HepG2 (cell line): ENCODE results near the gene ENGASE. TPM values are rescaled to one million over a fixed set of nuclear protein-coding genes. Genes with fewer than 3 reads are reported as not detected.

Experiments used
- ATAC-seq: fragments of 200-7000 bp; cut with Tn5 transposase; 3 replicates; pipeline ENCODE4 v1.9.1; 2020; ENCODE audit warnings: mild to moderate bottlenecking, moderate library complexity
- BruUV-seq: library from RNA; stranded (reverse); fragments of 400-500 nt; replicated peaks from 2 replicates; lab custom pipeline; 2021; lab: Mats Ljungman, UMichigan
- CTCF ChIA-PET: fragments of 300-600 bp; formaldehyde crosslinking; extraction: SDS; loops from one replicate; lab custom pipeline; 2021; ENCODE audit warnings: low total read pairs, inconsistent platforms, low intra/inter-chr PET ratio; lab: Yijun Ruan, JAX
- POLR2A ChIA-PET: fragments of 350-600 bp; sonication (Branson Sonifier 250); formaldehyde crosslinking; loops from one replicate; lab custom pipeline; 2020; ENCODE audit warnings: antibody characterized with exemption, inconsistent platforms; lab: Yijun Ruan, JAX
- DNase-seq: peaks from one replicate; pipeline ENCODE4 v3.0.0-alpha.2; 2015; ENCODE audit warnings: low spot score
- FAIRE-seq: peaks from 3 replicates; lab custom pipeline; 2011; peaks lifted over from hg19 to GRCh38; lab: Jason Lieb, UNC
- H2AFZ ChIP-seq: one replicate; pipeline ENCODE4 v1.6.1; 2011; ENCODE audit warnings: low read length, inconsistent platforms
- H3K27ac ChIP-seq: fragments of 300-600 bp; 3 replicates; pipeline ENCODE4 v1.8.0; 2011; ENCODE audit warnings: mixed run types, mild to moderate bottlenecking, mixed read lengths, low read length, inconsistent platforms; ENCODE audit not compliant: insufficient read depth; ENCODE audit errors: extremely low read length
- H3K27me3 ChIP-seq, 2 experiments: fragments of 200-600 bp in 1 of 2; 2 replicates in 1 of 2; 3 replicates in 1 of 2; pipeline versions ENCODE4 v1.6.0 to v1.8.0; 2011; ENCODE audit warnings: low read length in 2 of 2, mild to moderate bottlenecking in 2 of 2, moderate library complexity in 2 of 2, inconsistent platforms in 1 of 2; ENCODE audit not compliant: insufficient read depth in 2 of 2, control insufficient read depth in 1 of 2
- H3K36me3 ChIP-seq, 2 experiments: fragments of 200-600 bp in 1 of 2; replicated peaks in 1 of 2; 2 replicates in 1 of 2; 3 replicates in 1 of 2; pipeline versions ENCODE4 v1.5.1 to v1.8.0; 2011; ENCODE audit warnings: low read length in 2 of 2, inconsistent platforms in 1 of 2; ENCODE audit not compliant: insufficient read depth in 2 of 2, control insufficient read depth in 1 of 2
- H3K4me1 ChIP-seq: 2 replicates; pipeline ENCODE4 v1.5.1; 2012; ENCODE audit warnings: low read length, inconsistent platforms; ENCODE audit not compliant: insufficient read depth
- H3K4me2 ChIP-seq: 2 replicates; pipeline ENCODE4 v1.6.0; 2011; ENCODE audit warnings: low read depth, low read length, inconsistent platforms
- H3K4me3 ChIP-seq, 3 experiments: fragments of 200-600 bp in 1 of 3; sonication (generic), shearing (Covaris generic) in 1 of 3; replicated peaks in 1 of 3; 2 replicates each; pipeline ENCODE4 v1.5.1; 2011 to 2016; ENCODE audit warnings: low read length in 3 of 3, inconsistent platforms in 2 of 3, low read depth in 2 of 3, mild to moderate bottlenecking in 2 of 3, control low read depth in 1 of 3, mixed read lengths in 1 of 3; ENCODE audit not compliant: insufficient read depth in 1 of 3
- H3K79me2 ChIP-seq: one replicate; pipeline ENCODE4 v1.6.1; 2011; ENCODE audit warnings: low read length, inconsistent platforms; ENCODE audit not compliant: insufficient read depth
- H3K9ac ChIP-seq: 2 replicates; pipeline ENCODE4 v1.6.0; 2011; ENCODE audit warnings: mild to moderate bottlenecking, low read depth, low read length, inconsistent platforms; ENCODE audit not compliant: insufficient read depth
- H3K9me3 ChIP-seq: 2 replicates; pipeline ENCODE4 v1.5.1; 2012; ENCODE audit warnings: mild to moderate bottlenecking, low read length
- H4K20me1 ChIP-seq: 2 replicates; pipeline ENCODE4 v1.6.0; 2011; ENCODE audit warnings: inconsistent platforms, mild to moderate bottlenecking, low read length, moderate library complexity; ENCODE audit not compliant: insufficient read depth
- FLYWCH1 ChIP-seq: sonication (generic); formaldehyde crosslinking; IDR thresholded peaks from 2 replicates; pipeline ENCODE4 v1.8.1; 2023; ENCODE audit warnings: mild to moderate bottlenecking, missing genetic modification reagents
- GABPB1 ChIP-seq: IDR thresholded peaks from 2 replicates; pipeline ENCODE4 v1.6.1; 2016; ENCODE audit warnings: mild to moderate bottlenecking, missing genetic modification reagents, moderate library complexity, missing compliant biosample characterization
- HIVEP1 ChIP-seq: sonication (generic); formaldehyde crosslinking; IDR thresholded peaks from 2 replicates; pipeline ENCODE4 v1.4.0; 2020; ENCODE audit warnings: mild to moderate bottlenecking, missing genetic modification reagents
- SP2 ChIP-seq: sonication (generic); formaldehyde crosslinking; IDR thresholded peaks from 2 replicates; pipeline ENCODE4 v1.5.1; 2020; ENCODE audit warnings: mild to moderate bottlenecking, missing genetic modification reagents
- ZFY ChIP-seq: sonication (generic); formaldehyde crosslinking; IDR thresholded peaks from 2 replicates; pipeline ENCODE4 v1.4.0; 2020; ENCODE audit warnings: missing genetic modification reagents
- ZNF335 ChIP-seq: sonication (generic); formaldehyde crosslinking; IDR thresholded peaks from 2 replicates; pipeline ENCODE4 v1.4.0; 2020; ENCODE audit warnings: missing genetic modification reagents
- ZNF660 ChIP-seq: sonication (generic); formaldehyde crosslinking; IDR thresholded peaks from 2 replicates; pipeline ENCODE4 v1.5.1; 2020; ENCODE audit warnings: mild to moderate bottlenecking, low read depth, missing genetic modification reagents, borderline replicate concordance
- ZNF775 ChIP-seq: sonication (generic); formaldehyde crosslinking; IDR thresholded peaks from 2 replicates; pipeline ENCODE4 v1.4.0; 2020; ENCODE audit warnings: missing genetic modification reagents, mild to moderate bottlenecking, moderate library complexity, borderline replicate concordance
- WGBS: methylation state at CpG from one replicate; pipeline ENCODE4 v1.1.6; 2017; ENCODE audit warnings: low lambda C conversion rate; 5-methylcytosine and 5-hydroxymethylcytosine counted together
- in situ Hi-C: cut with HindIII; loops from 2 replicates; pipeline ENCODE4 v1.10.0; 2017; ENCODE audit warnings: low pct_unique_long_range_greater_than_20kb; ENCODE audit not compliant: extremely low pct_ligation_motif_present
- intact Hi-C: fragments of 100-400 bp; cut with micrococcal nuclease; formaldehyde crosslinking; loops from one replicate; pipeline ENCODE4 v1.10.0; 2022; ENCODE audit not compliant: unreplicated experiment
- polyA plus RNA-seq, 8 experiments: library from polyadenylated mRNA; depleted of rRNA in 3 of 8; stranded (reverse) in 7 of 8; unstranded in 1 of 8; fragments of >200 nt; fragmentation: Illumina TruSeq in 4 of 8; extraction: Trizol in 4 of 8; gene quantifications; 2 replicates each; pipeline versions ENCODE4 v1.2.1 to v1.2.3, GENCODE V29; 2011 to 2016; ENCODE audit warnings: low read depth in 4 of 8, missing spikeins in 1 of 8, mixed read lengths in 1 of 8; ENCODE audit not compliant: insufficient read depth in 1 of 8
- total RNA-seq, 5 experiments: library from RNA; depleted of rRNA; stranded (reverse); fragments of >200 nt; fragmentation: Illumina TruSeq; extraction: Trizol; gene quantifications; 2 replicates each; pipeline ENCODE4 v1.2.3, GENCODE V29; 2016; ENCODE audit warnings: low read depth in 1 of 5
- TF ChIP-seq, protein P1 (sequence below): sonication (generic); formaldehyde crosslinking; IDR thresholded peaks from 2 replicates; pipeline ENCODE4 v1.5.0; 2020; ENCODE audit warnings: mild to moderate bottlenecking, missing genetic modification reagents
- TF ChIP-seq, protein P2 (sequence below): sonication (generic); formaldehyde crosslinking; conservative IDR thresholded peaks from 2 replicates; pipeline ENCODE4 v1.8.0; 2022; ENCODE audit warnings: missing genetic modification reagents
- TF ChIP-seq, protein P3 (sequence below): sonication (generic); formaldehyde crosslinking; IDR thresholded peaks from 2 replicates; pipeline ENCODE4 v1.4.0; 2020; ENCODE audit warnings: mild to moderate bottlenecking, missing genetic modification reagents
- TF ChIP-seq, protein P4 (sequence below): sonication (generic); IDR thresholded peaks from 2 replicates; pipeline ENCODE4 v1.6.1; 2016; ENCODE audit warnings: low read depth, borderline replicate concordance
- TF ChIP-seq, protein P5 (sequence below): sonication (generic); formaldehyde crosslinking; IDR thresholded peaks from 2 replicates; pipeline ENCODE4 v1.5.1; 2020; ENCODE audit warnings: mild to moderate bottlenecking, missing genetic modification reagents, moderate library complexity

ENGASE gene
- total and polyA plus RNA-seq, 2 of the 13 experiments (the other 11 are each of a cell fraction or from before 2014, with no cell fraction given) = 10.6 to 18.1 TPM

DNA sequence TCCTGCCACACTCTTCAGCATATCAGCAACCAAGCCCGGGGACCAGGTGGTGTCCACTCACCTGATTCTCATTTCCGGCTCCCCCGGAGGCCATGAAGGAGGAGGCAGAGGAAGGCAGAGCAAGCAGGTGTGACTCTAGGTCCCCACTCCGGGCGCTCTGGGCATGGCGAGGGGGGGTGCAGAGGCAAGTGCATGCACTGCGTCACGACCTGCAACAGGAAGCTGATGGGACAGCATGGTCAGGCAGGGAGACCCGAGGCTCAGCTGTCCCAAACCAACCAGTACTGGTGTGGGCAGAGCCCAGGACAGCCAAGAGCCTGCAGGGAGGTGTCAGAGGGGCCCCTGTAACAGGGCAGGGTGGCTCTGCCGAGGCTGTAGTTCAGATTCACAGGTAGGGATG lies 2.1 kb upstream of the ENGASE start:
- H3K4me2 ChIP-seq = peak overlapping the region; percentile 72; the same call in 1 of the 2 replicates
- BruUV-seq = no TSS peak
- no peaks in the 10 kb centered on the region for H3K9me3 ChIP-seq
- ChIA-PET POLR2A (interaction anchor here (4.0 kb wide), 1 partner anchor 45 kb away, joined by 95 read pairs; no protein-coding TSS in a partner anchor), CTCF (no interaction called here)
- H2AFZ ChIP-seq = no peak overlapping the region
- no peak for ATAC-seq
- WGBS = 34% methylated on average over 6 of the region's 10 CpGs
- no peaks in the 10 kb centered on the region for H4K20me1 ChIP-seq
- no peak overlapping the region for H3K9ac ChIP-seq
- FAIRE-seq = no peak
- peaks cover 0 to 28% of the 10 kb centered on the region in 2 experiments; a peak in 3 of 5 replicates for H3K27me3 ChIP-seq
- DNase-seq = no peak
- peaks cover 41% of the 10 kb centered on the region for H3K4me1 ChIP-seq
- H3K4me3 ChIP-seq = no peak overlapping the region; a peak in 1 of 6 replicates
- peaks cover 5% of the 10 kb centered on the region for H3K79me2 ChIP-seq
- intact Hi-C loops = no loop called here
- peaks cover 0 to 3% of the 10 kb centered on the region in 2 experiments; a peak in 1 of 5 replicates for H3K36me3 ChIP-seq
- H3K27ac ChIP-seq = no peak overlapping the region
- in situ Hi-C loops = no loop called here
- TF ChIP-seq, protein P1, sequence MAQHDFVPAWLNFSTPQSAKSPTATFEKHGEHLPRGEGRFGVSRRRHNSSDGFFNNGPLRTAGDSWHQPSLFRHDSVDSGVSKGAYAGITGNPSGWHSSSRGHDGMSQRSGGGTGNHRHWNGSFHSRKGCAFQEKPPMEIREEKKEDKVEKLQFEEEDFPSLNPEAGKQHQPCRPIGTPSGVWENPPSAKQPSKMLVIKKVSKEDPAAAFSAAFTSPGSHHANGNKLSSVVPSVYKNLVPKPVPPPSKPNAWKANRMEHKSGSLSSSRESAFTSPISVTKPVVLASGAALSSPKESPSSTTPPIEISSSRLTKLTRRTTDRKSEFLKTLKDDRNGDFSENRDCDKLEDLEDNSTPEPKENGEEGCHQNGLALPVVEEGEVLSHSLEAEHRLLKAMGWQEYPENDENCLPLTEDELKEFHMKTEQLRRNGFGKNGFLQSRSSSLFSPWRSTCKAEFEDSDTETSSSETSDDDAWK (CRISPR knock-in tag) = no peak
- TF ChIP-seq ZNF335 (CRISPR knock-in tag) (0 out of 2 replicates have a peak, but pooled peaks have one; percentile 33), ZNF775 (CRISPR knock-in tag) (no peak), ZFY (CRISPR knock-in tag) (no peak), SP2 (no peak), FLYWCH1 (CRISPR knock-in tag) (0 out of 2 replicates have a peak, but pooled peaks have one; percentile 39), GABPB1 (CRISPR knock-in tag) (peak; percentile 44; the same call in 1 of the 2 replicates), ZNF660 (CRISPR knock-in tag) (no peak), HIVEP1 (CRISPR knock-in tag) (peak; percentile 31; the same call in 1 of the 2 replicates)
- TF ChIP-seq, protein P2, sequence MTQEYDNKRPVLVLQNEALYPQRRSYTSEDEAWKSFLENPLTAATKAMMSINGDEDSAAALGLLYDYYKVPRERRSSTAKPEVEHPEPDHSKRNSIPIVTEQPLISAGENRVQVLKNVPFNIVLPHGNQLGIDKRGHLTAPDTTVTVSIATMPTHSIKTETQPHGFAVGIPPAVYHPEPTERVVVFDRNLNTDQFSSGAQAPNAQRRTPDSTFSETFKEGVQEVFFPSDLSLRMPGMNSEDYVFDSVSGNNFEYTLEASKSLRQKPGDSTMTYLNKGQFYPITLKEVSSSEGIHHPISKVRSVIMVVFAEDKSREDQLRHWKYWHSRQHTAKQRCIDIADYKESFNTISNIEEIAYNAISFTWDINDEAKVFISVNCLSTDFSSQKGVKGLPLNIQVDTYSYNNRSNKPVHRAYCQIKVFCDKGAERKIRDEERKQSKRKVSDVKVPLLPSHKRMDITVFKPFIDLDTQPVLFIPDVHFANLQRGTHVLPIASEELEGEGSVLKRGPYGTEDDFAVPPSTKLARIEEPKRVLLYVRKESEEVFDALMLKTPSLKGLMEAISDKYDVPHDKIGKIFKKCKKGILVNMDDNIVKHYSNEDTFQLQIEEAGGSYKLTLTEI = no peak
- TF ChIP-seq, protein P3, sequence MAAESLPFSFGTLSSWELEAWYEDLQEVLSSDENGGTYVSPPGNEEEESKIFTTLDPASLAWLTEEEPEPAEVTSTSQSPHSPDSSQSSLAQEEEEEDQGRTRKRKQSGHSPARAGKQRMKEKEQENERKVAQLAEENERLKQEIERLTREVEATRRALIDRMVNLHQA (CRISPR knock-in tag) = no peak
- TF ChIP-seq, protein P4, sequence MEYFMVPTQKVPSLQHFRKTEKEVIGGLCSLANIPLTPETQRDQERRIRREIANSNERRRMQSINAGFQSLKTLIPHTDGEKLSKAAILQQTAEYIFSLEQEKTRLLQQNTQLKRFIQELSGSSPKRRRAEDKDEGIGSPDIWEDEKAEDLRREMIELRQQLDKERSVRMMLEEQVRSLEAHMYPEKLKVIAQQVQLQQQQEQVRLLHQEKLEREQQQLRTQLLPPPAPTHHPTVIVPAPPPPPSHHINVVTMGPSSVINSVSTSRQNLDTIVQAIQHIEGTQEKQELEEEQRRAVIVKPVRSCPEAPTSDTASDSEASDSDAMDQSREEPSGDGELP = peak; percentile 33; the same call in 1 of the 2 replicates
- TF ChIP-seq, protein P5, sequence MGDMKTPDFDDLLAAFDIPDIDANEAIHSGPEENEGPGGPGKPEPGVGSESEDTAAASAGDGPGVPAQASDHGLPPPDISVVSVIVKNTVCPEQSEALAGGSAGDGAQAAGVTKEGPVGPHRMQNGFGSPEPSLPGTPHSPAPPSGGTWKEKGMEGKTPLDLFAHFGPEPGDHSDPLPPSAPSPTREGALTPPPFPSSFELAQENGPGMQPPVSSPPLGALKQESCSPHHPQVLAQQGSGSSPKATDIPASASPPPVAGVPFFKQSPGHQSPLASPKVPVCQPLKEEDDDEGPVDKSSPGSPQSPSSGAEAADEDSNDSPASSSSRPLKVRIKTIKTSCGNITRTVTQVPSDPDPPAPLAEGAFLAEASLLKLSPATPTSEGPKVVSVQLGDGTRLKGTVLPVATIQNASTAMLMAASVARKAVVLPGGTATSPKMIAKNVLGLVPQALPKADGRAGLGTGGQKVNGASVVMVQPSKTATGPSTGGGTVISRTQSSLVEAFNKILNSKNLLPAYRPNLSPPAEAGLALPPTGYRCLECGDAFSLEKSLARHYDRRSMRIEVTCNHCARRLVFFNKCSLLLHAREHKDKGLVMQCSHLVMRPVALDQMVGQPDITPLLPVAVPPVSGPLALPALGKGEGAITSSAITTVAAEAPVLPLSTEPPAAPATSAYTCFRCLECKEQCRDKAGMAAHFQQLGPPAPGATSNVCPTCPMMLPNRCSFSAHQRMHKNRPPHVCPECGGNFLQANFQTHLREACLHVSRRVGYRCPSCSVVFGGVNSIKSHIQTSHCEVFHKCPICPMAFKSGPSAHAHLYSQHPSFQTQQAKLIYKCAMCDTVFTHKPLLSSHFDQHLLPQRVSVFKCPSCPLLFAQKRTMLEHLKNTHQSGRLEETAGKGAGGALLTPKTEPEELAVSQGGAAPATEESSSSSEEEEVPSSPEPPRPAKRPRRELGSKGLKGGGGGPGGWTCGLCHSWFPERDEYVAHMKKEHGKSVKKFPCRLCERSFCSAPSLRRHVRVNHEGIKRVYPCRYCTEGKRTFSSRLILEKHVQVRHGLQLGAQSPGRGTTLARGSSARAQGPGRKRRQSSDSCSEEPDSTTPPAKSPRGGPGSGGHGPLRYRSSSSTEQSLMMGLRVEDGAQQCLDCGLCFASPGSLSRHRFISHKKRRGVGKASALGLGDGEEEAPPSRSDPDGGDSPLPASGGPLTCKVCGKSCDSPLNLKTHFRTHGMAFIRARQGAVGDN (CRISPR knock-in tag) = peak; percentile 45
